Measurements from ENCODE around the gene PCCA.

GRCh38 chr13:100363874-100364273, 275.0 kb downstream of the PCCA start:
- TF ChIP-seq POLR2A (IDR thresholded peaks at IDR 0.05) = no peak
- no peak for TF ChIP-seq CTCF (IDR thresholded peaks at IDR 0.05)
